SK-N-SH (cell line): ENCODE results near the gene CRIP3.

Experiments used
- CTCF ChIP-seq: fragments of 200-600 bp; sonication (generic); IDR thresholded peaks from 2 replicates; pipeline ENCODE4 v1.6.1; 2017; ENCODE audit warnings: antibody characterized with exemption, mild to moderate bottlenecking, moderate library complexity
- EP300 ChIP-seq, 2 experiments: IDR thresholded peaks; 2 replicates each; pipeline versions ENCODE4 v1.4.0 to v1.6.1; 2012; ENCODE audit warnings: borderline replicate concordance in 1 of 2, low read depth in 1 of 2, low read length in 1 of 2
- GATA2 ChIP-seq: sonication (generic); formaldehyde crosslinking; IDR thresholded peaks from 2 replicates; pipeline ENCODE4 v1.5.0; 2020; ENCODE audit warnings: mild to moderate bottlenecking, missing genetic modification reagents
- JUND ChIP-seq: IDR thresholded peaks from 2 replicates; pipeline ENCODE4 v1.4.0; 2012
- PBX3 ChIP-seq: IDR thresholded peaks from 2 replicates; pipeline ENCODE4; 2012
- POLR2AphosphoS5 ChIP-seq: IDR thresholded peaks from 2 replicates; pipeline ENCODE4 v1.6.1; 2012; ENCODE audit warnings: low read depth, low read length
- REST ChIP-seq: IDR thresholded peaks from 2 replicates; pipeline ENCODE4 v1.6.1; 2012; ENCODE audit warnings: mild to moderate bottlenecking, low read depth, low read length, moderate library complexity
- TCF12 ChIP-seq: IDR thresholded peaks from 2 replicates; pipeline ENCODE4 v1.4.0; 2012
- TEAD4 ChIP-seq: IDR thresholded peaks from 2 replicates; pipeline ENCODE4 v1.4.0; 2012; ENCODE audit warnings: mild to moderate bottlenecking, borderline replicate concordance; ENCODE audit not compliant: insufficient read depth
- TF ChIP-seq, protein P1 (sequence below): IDR thresholded peaks from 2 replicates; pipeline ENCODE4 v1.4.0; 2012; ENCODE audit warnings: low read depth

- TF ChIP-seq CTCF (no peak), EP300 (IDR thresholded peaks at IDR 0.05; ENCODE audit: borderline replicate concordance in 1 of 2, low read depth in 1 of 2, low read length in 1 of 2) (no peak), TCF12 (no peak), REST (no peak), PBX3 (no peak), POLR2AphosphoS5 (no peak), GATA2 (CRISPR knock-in tag) (no peak), TEAD4 (no peak), JUND (no peak)
- TF ChIP-seq, protein P1, sequence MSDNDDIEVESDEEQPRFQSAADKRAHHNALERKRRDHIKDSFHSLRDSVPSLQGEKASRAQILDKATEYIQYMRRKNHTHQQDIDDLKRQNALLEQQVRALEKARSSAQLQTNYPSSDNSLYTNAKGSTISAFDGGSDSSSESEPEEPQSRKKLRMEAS, result no peak
These were observed 13.2 kb downstream of the CRIP3 start for GRCh38 chr6:43295456-43295855.
